Natural killer cell treated with Interleukin-12 subunit alpha and Interleukin-12 subunit beta and Interleukin-15 and Interleukin-18, amount 100 ng/mL, for 72 hours (primary cell): Measurements from ENCODE around the gene SPEF2. TPM values are rescaled to one million over a fixed set of nuclear protein-coding genes. Genes with fewer than 3 reads are reported as not detected.
A peak's percentile ranks its signal among the peaks of the same experiment; 100 is the strongest.

Experiments
- ATAC-seq, 2 donors: fragments of 150-1000 bp; cut with Tn5 transposase in 1 of 2; sonication (Bioruptor Pico), chemical (Tn5 transposase) in 1 of 2; 2 replicates each; pipeline ENCODE4 v1.10.0; 2021
- DNase-seq: peaks from one replicate; pipeline ENCODE4 v3.0.0; 2022; ENCODE audit warnings: low spot score
- H3K27ac Mint-ChIP-seq, 2 donors: 1 replicate in 1 of 2; 2 replicates in 1 of 2; pipeline ENCODE4 v1.8.0; 2022; ENCODE audit warnings: mixed read lengths in 2 of 2, mild to moderate bottlenecking in 1 of 2, moderate library complexity in 1 of 2
- H3K27me3 Mint-ChIP-seq, 2 donors: 1 replicate in 1 of 2; 2 replicates in 1 of 2; pipeline ENCODE4 v1.8.0; 2022; ENCODE audit warnings: mixed read lengths in 2 of 2
- H3K36me3 Mint-ChIP-seq: one replicate; pipeline ENCODE4 v1.8.0; 2022; ENCODE audit warnings: mixed read lengths
- H3K4me1 Mint-ChIP-seq, 2 donors: 1 replicate in 1 of 2; 2 replicates in 1 of 2; pipeline ENCODE4 v1.8.0; 2022; ENCODE audit warnings: low read depth in 2 of 2, mixed read lengths in 2 of 2, mild to moderate bottlenecking in 1 of 2
- H3K4me3 Mint-ChIP-seq: one replicate; pipeline ENCODE4 v1.8.0; 2022; ENCODE audit warnings: mixed read lengths
- H3K9me3 Mint-ChIP-seq: 2 replicates; pipeline ENCODE4 v1.8.0; 2022; ENCODE audit warnings: mixed read lengths
- total RNA-seq, 2 donors: library from RNA; stranded (reverse); gene quantifications; one replicate each; pipeline ENCODE4 v1.2.3, GENCODE V29; 2022

SPEF2 gene
- total RNA-seq, 2 donors from 2014 or later, result 8.9 to 9.5 TPM

DNA sequence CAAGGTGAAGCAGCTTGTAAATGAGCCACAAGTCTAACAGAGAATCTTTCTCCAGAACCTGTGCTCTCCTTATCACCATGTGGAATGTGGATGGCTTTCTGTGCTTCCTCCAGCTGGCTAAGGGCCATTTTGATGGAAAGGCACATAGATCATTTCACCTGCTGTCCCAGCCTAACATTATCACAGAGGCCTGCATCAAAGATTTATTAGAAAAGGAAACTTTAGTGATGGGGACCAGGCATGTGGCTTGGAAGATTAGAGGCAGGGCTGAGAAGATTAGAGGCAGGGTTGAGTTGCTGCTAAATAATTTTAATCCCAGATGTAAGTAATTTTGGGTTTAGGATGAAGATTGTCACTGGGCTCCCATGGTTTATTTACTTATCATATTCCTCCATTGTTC, 6.3 kb downstream of the SPEF2 start:
- Mint-ChIP-seq H3K27ac (peak overlapping the region; percentile 58 to 61), H3K4me3 (no peak overlapping the region), H3K27me3 (no peaks in the 10 kb centered on the region), H3K9me3 (no peaks in the 10 kb centered on the region), H3K4me1 (peaks cover 16 to 20% of the 10 kb centered on the region in 2 donors), H3K36me3 (no peaks in the 10 kb centered on the region)
- DNase-seq, result no peak
- ATAC-seq, result no peak

DNA sequence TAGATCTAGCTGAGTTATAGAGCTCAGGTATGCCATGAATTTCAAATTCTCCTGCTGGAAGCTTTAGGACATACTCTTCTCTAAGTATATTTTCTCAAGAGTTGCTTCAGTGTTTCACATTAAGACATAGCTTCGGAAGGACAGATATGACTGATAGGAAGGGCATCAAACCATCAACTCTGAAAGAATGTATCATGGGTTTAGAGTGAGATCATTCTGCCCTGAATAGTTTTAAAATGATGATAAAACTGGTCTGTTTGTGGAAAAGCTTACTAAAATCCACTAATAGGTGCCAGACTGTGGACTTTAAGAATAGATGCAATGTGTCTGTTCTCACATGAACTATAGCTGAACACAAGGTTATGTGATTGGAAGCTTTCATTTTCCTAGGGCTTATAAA, 8.4 kb downstream of the SPEF2 start:
- DNase-seq (no peak), ATAC-seq (peak; percentile 52 to 85)
- peaks cover 2% of the 10 kb centered on the region for H3K9me3 Mint-ChIP-seq
- peaks cover 6% of the 10 kb centered on the region for H3K36me3 Mint-ChIP-seq
- no peaks in the 10 kb centered on the region for H3K27me3 Mint-ChIP-seq
- H3K4me3 Mint-ChIP-seq, result peak overlapping the region; percentile 31
- peak overlapping the region; percentile 8 to 61 for H3K27ac Mint-ChIP-seq
- H3K4me1 Mint-ChIP-seq, result peaks cover 13 to 18% of the 10 kb centered on the region in 2 donors

GRCh38 chr5:35626553-35626952, 8.9 kb downstream of the SPEF2 start:
- H3K9me3 Mint-ChIP-seq, result peaks cover 2% of the 10 kb centered on the region
- H3K36me3 Mint-ChIP-seq, result peaks cover 10% of the 10 kb centered on the region
- DNase-seq (no peak), ATAC-seq (peak in 1 of 2 donors; percentile 36)
- H3K27ac Mint-ChIP-seq, result no peak overlapping the region
- peak overlapping the region; percentile 9 for H3K4me3 Mint-ChIP-seq
- peaks cover 13 to 18% of the 10 kb centered on the region in 2 donors for H3K4me1 Mint-ChIP-seq
- no peaks in the 10 kb centered on the region for H3K27me3 Mint-ChIP-seq

- peaks cover 8% of the 10 kb centered on the region for H3K9me3 Mint-ChIP-seq
- no peak overlapping the region for H3K27ac Mint-ChIP-seq
- no peaks in the 10 kb centered on the region for H3K4me1 Mint-ChIP-seq
- H3K36me3 Mint-ChIP-seq, result peaks cover 42% of the 10 kb centered on the region
- H3K4me3 Mint-ChIP-seq, result no peak overlapping the region
- DNase-seq (no peak), ATAC-seq (no peak)
- H3K27me3 Mint-ChIP-seq, result no peaks in the 10 kb centered on the region
Measured at GRCh38 chr5:35634326-35634725, 16.7 kb downstream of the SPEF2 start.

GRCh38 chr5:35640623-35641022, 23.0 kb downstream of the SPEF2 start:
- H3K4me3 Mint-ChIP-seq, result no peak overlapping the region
- no peaks in the 10 kb centered on the region for H3K9me3 Mint-ChIP-seq
- ATAC-seq (no peak), DNase-seq (no peak)
- no peaks in the 10 kb centered on the region for H3K4me1 Mint-ChIP-seq
- H3K27ac Mint-ChIP-seq, result no peak overlapping the region
- H3K27me3 Mint-ChIP-seq, result no peaks in the 10 kb centered on the region
- H3K36me3 Mint-ChIP-seq, result peaks cover 26% of the 10 kb centered on the region

DNA sequence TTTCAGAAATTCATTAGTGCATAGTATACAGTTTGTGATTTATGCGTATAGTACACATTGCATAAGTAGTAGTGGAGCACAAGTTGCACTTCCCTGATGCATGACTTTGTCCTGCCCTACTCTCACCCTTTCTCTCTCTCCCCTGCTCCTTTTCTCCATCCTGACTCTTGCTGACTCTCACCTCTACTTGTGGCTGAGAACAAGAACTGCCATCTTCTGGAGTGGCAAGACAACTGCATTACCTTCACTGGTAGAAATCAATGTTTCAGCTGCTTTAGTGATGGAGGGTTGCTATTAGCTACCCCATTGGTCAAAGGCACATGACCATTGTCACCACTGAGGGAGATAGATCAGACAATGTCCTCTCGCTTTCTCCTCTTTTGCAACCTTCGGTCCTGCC, 26.9 kb downstream of the SPEF2 start:
- ATAC-seq (no peak), DNase-seq (no peak)
- Mint-ChIP-seq H3K9me3 (no peaks in the 10 kb centered on the region), H3K36me3 (peaks cover 13% of the 10 kb centered on the region), H3K4me1 (no peaks in the 10 kb centered on the region), H3K27me3 (no peaks in the 10 kb centered on the region), H3K4me3 (no peak overlapping the region), H3K27ac (no peak overlapping the region)

DNA sequence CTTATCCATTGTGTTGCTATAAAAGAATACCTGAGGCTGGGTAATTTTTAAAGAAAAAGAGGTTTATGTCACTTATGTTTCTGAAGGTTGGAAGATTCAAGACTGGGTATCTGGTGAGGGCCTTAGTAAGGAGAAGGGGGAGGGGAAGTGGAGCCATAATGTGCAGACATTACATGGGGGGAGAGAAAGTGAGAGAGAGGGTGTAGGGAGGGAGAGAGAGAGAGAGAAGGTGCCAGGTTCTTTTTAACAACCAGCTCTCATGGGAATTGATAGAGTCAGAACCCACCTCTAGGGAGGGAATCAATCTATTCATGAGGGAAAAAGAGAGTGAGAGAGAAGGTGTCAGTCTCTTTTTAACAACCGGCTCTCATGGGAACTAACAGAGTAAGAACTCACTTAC, 29.5 kb downstream of the SPEF2 start:
- H3K27ac Mint-ChIP-seq, result peak overlapping the region in 1 of 2 donors; percentile 60
- peaks cover 13% of the 10 kb centered on the region for H3K36me3 Mint-ChIP-seq
- no peak for ATAC-seq
- peaks cover 0 to 7% of the 10 kb centered on the region in 2 donors for H3K4me1 Mint-ChIP-seq
- no peaks in the 10 kb centered on the region for H3K9me3 Mint-ChIP-seq
- no peak overlapping the region for H3K4me3 Mint-ChIP-seq
- H3K27me3 Mint-ChIP-seq, result no peaks in the 10 kb centered on the region
- DNase-seq, result no peak

GRCh38 chr5:35647712-35648111, 30.0 kb downstream of the SPEF2 start:
- Mint-ChIP-seq H3K27me3 (no peaks in the 10 kb centered on the region), H3K9me3 (no peaks in the 10 kb centered on the region), H3K4me3 (no peak overlapping the region), H3K27ac (peak overlapping the region in 1 of 2 donors; percentile 60), H3K36me3 (peaks cover 10% of the 10 kb centered on the region), H3K4me1 (peaks cover 0 to 7% of the 10 kb centered on the region in 2 donors)
- ATAC-seq, result no peak
- DNase-seq, result no peak

DNA sequence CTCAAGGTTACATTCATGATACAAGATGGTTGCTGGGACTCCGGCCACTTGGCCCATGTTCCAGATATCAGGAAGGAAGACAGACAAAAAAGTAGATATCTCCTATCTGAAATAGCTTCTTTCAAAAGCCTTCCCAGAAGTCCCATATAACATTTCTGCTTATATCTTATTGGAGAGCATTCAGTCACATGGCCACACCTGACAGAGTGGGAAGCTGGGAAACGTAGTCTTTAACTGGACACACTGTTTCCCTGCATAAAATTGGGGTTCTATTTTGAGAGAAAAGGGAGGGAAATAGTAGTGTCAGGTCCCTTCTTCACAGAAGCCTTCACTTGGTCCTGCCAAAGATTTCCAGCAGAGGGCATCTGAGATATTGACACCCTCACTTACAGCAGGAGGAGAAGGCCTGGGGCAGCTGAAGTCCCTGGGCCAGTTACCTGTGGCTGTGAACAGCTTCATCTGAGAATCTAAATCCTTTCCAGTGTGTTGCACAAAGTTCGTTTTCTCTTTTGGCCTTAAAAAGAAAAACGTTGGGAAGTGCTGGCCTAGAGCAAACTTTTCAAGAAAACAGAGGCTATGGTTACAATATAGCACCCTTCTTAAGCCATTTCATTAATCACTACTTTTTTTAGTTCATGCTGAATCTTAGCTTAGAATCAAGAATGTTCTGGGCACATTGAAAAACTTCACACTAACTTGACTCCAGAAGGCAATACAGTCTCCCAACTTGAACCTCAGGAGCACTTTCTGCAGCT, 33.5 kb downstream of the SPEF2 start:
- DNase-seq (no peak), ATAC-seq (peak in 1 of 2 donors; percentile 44)
- Mint-ChIP-seq H3K27ac (peak overlapping the region in 1 of 2 donors; percentile 2), H3K4me3 (no peak overlapping the region), H3K36me3 (peaks cover 4% of the 10 kb centered on the region), H3K9me3 (no peaks in the 10 kb centered on the region), H3K27me3 (no peaks in the 10 kb centered on the region), H3K4me1 (peaks cover 3 to 7% of the 10 kb centered on the region in 2 donors)

DNA sequence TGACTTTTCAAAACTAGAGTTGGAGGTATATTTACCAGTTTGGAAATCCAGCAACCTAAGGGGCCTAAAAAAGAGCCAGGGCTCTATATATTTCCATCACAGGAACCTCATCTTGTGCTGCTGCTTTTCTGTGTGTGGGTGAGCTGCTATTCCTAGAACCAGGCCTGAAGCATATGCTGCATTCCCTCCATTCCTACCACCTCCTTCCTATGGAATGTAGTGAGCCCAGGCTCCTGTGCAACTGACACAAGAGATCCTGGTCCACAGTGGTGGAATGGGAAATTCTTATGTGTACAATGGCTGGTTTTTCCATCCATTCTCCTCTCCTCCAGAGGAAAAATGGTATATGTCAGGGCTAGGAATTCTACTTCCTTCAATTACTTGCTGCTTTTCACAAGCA, 39.1 kb downstream of the SPEF2 start:
- Mint-ChIP-seq H3K36me3 (no peaks in the 10 kb centered on the region), H3K4me3 (no peak overlapping the region), H3K27me3 (no peaks in the 10 kb centered on the region), H3K27ac (no peak overlapping the region), H3K9me3 (no peaks in the 10 kb centered on the region), H3K4me1 (peaks cover 0 to 3% of the 10 kb centered on the region in 2 donors)
- DNase-seq (no peak), ATAC-seq (no peak)

DNA sequence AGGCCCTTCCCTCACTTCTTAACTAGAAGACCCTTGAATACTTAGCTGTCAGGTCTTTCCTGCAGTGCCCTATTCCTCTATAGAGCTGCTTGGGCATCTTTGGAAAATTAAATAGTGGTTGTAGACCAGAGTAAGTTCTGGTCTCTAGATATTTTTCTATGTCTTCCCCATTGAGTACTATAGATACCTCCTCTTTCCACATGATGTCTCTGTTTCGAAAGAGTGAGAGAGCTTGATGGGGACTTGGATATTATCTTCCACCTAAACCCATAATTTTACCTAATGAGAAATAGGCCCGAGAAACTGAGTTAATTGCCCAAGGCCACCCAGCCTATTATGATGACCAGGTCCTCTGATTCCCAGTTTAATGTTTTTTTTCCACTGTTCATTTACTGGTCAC, 40.2 kb downstream of the SPEF2 start:
- no peak overlapping the region for H3K27ac Mint-ChIP-seq
- peaks cover 9% of the 10 kb centered on the region for H3K36me3 Mint-ChIP-seq
- no peaks in the 10 kb centered on the region for H3K27me3 Mint-ChIP-seq
- H3K4me1 Mint-ChIP-seq, result peaks cover 0 to 3% of the 10 kb centered on the region in 2 donors
- no peaks in the 10 kb centered on the region for H3K9me3 Mint-ChIP-seq
- ATAC-seq (no peak), DNase-seq (no peak)
- no peak overlapping the region for H3K4me3 Mint-ChIP-seq

DNA sequence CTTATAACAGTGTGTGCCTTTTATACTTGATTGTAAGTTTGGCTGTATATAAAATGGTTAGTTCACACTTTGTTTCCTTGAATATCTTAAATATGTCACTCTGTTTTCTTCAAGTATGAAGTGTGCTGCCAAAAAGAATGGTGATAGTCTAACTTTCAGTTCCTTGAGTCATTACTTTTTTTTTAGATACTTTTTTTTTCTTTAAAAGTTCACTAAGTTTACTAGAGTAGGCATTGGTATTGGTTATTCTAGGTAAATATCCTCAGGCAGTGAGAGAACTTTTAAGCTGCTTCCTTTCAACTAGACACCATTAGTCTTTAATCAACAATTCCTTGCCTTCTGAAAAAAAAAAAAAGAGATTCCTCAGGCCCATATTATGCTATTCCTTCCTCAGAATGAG, 41.9 kb downstream of the SPEF2 start:
- Mint-ChIP-seq H3K36me3 (peaks cover 22% of the 10 kb centered on the region), H3K4me3 (no peak overlapping the region), H3K4me1 (peaks cover 3 to 6% of the 10 kb centered on the region in 2 donors), H3K9me3 (no peaks in the 10 kb centered on the region), H3K27me3 (no peaks in the 10 kb centered on the region), H3K27ac (no peak overlapping the region)
- no peak for ATAC-seq
- no peak for DNase-seq

GRCh38 chr5:35660451-35660850, 42.8 kb downstream of the SPEF2 start:
- H3K9me3 Mint-ChIP-seq, result no peaks in the 10 kb centered on the region
- H3K36me3 Mint-ChIP-seq, result peaks cover 23% of the 10 kb centered on the region
- no peak overlapping the region for H3K4me3 Mint-ChIP-seq

GRCh38 chr5:35664584-35664983, 46.9 kb downstream of the SPEF2 start:
- Mint-ChIP-seq H3K4me1 (peaks cover 14% of the 10 kb centered on the region in 2 donors), H3K36me3 (peaks cover 31% of the 10 kb centered on the region), H3K27ac (peak overlapping the region in 1 of 2 donors; percentile 0), H3K9me3 (no peaks in the 10 kb centered on the region), H3K27me3 (no peaks in the 10 kb centered on the region), H3K4me3 (no peak overlapping the region)
- no peak for ATAC-seq
- DNase-seq, result no peak

More at GRCh38 chr5:35660451-35660850, 42.8 kb downstream of the SPEF2 start:
- H3K27me3 Mint-ChIP-seq, result no peaks in the 10 kb centered on the region
- no peak overlapping the region for H3K27ac Mint-ChIP-seq
- DNase-seq (no peak), ATAC-seq (no peak)
- H3K4me1 Mint-ChIP-seq, result peaks cover 4 to 10% of the 10 kb centered on the region in 2 donors
